Endothelial cell of umbilical vein (primary cell): Measurements from ENCODE around the gene RPL12. TPM values are rescaled to one million over a fixed set of nuclear protein-coding genes. Genes with fewer than 3 reads are reported as not detected.

Experiments used
- BruUV-seq: library from RNA; stranded (reverse); fragments of 400-500 nt; replicated peaks from 2 replicates; lab custom pipeline; 2021; lab: Mats Ljungman, UMichigan
- CTCF ChIA-PET: fragments of 300-600, 350-600 bp; sonication (Branson Sonifier 250); formaldehyde crosslinking; loops from one replicate; lab custom pipeline; 2021; ENCODE audit warnings: antibody characterized with exemption, inconsistent platforms; lab: Charles Lee
- POLR2A ChIA-PET: fragments of 300-600, 350-600 bp; sonication (Branson Sonifier 250); formaldehyde crosslinking; loops from one replicate; lab custom pipeline; 2021; ENCODE audit warnings: antibody characterized with exemption, inconsistent platforms; lab: Charles Lee
- DNase-seq: peaks from one replicate; pipeline ENCODE4 v3.0.0-alpha.2; 2011; ENCODE audit warnings: low read depth, low spot score
- FAIRE-seq: peaks from 2 replicates; lab custom pipeline; 2011; peaks lifted over from hg19 to GRCh38; lab: Jason Lieb, UNC
- H2AFZ ChIP-seq: 2 replicates; pipeline ENCODE4 v1.6.0; 2012; ENCODE audit warnings: low read depth, low read length, control low read depth, inconsistent platforms
- H3K27ac ChIP-seq: 2 replicates; pipeline ENCODE4 v1.5.1; 2011; ENCODE audit warnings: low read depth, mild to moderate bottlenecking, control low read depth, low read length, moderate library complexity; ENCODE audit not compliant: insufficient read depth
- H3K27me3 ChIP-seq, 2 experiments: 2 replicates each; pipeline versions ENCODE4 v1.6.0 to v1.6.1; 2011; ENCODE audit warnings: low read length in 2 of 2, mixed read lengths in 1 of 2; ENCODE audit not compliant: control insufficient read depth in 2 of 2, insufficient read depth in 2 of 2
- H3K36me3 ChIP-seq, 2 experiments: 2 replicates in 1 of 2; 3 replicates in 1 of 2; pipeline ENCODE4 v1.5.1; 2011; ENCODE audit warnings: low read length in 2 of 2, mild to moderate bottlenecking in 1 of 2, moderate library complexity in 1 of 2; ENCODE audit not compliant: control insufficient read depth in 2 of 2, insufficient read depth in 2 of 2; ENCODE audit errors: extremely low read depth in 1 of 2
- H3K4me1 ChIP-seq: 3 replicates; pipeline ENCODE4 v1.5.1; 2011; ENCODE audit warnings: mild to moderate bottlenecking, low read length; ENCODE audit not compliant: control insufficient read depth, insufficient read depth; ENCODE audit errors: extremely low read depth
- H3K4me2 ChIP-seq: 2 replicates; pipeline ENCODE4 v1.6.1; 2011; ENCODE audit warnings: low read length, control low read depth, mixed read lengths; ENCODE audit not compliant: insufficient read depth
- H3K4me3 ChIP-seq, 3 experiments: fragments of 200-600 bp in 1 of 3; sonication (generic), shearing (Covaris generic) in 1 of 3; replicated peaks in 1 of 3; 2 replicates each; pipeline ENCODE4 v1.5.1; 2011 to 2016; ENCODE audit warnings: control low read depth in 3 of 3, low read length in 3 of 3, mild to moderate bottlenecking in 2 of 3, inconsistent platforms in 1 of 3, low read depth in 1 of 3, moderate library complexity in 1 of 3; ENCODE audit not compliant: insufficient read depth in 1 of 3
- H3K79me2 ChIP-seq: 2 replicates; pipeline ENCODE4 v1.6.0; 2012; ENCODE audit warnings: low read length, inconsistent platforms; ENCODE audit not compliant: control insufficient read depth, insufficient read depth
- H3K9ac ChIP-seq: replicated peaks from 2 replicates; pipeline ENCODE3; 2011; ENCODE audit warnings: low read length, control low read depth; ENCODE audit not compliant: insufficient read depth; ENCODE audit errors: extremely low read depth
- H3K9me1 ChIP-seq: replicated peaks from 3 replicates; pipeline ENCODE4 v1.6.0; 2011; ENCODE audit warnings: mild to moderate bottlenecking, low read length; ENCODE audit not compliant: control insufficient read depth, insufficient read depth; ENCODE audit errors: extremely low read depth
- H3K9me3 ChIP-seq: replicated peaks from 2 replicates; pipeline ENCODE4 v1.5.1; 2012; ENCODE audit warnings: low read length, inconsistent platforms; ENCODE audit not compliant: control insufficient read depth, insufficient read depth
- H4K20me1 ChIP-seq: replicated peaks from 2 replicates; pipeline ENCODE3; 2011; ENCODE audit warnings: mild to moderate bottlenecking, low read length; ENCODE audit not compliant: control insufficient read depth, insufficient read depth; ENCODE audit errors: extremely low read depth
- EZH2 ChIP-seq: IDR thresholded peaks from 2 replicates; pipeline ENCODE4 v1.6.1; 2012; ENCODE audit warnings: borderline replicate concordance, low read depth, mild to moderate bottlenecking, moderate library complexity, low read length, inconsistent platforms; ENCODE audit not compliant: severe bottlenecking
- FOS ChIP-seq: IDR thresholded peaks from 2 replicates; pipeline ENCODE4 v1.6.1; 2011; ENCODE audit warnings: mild to moderate bottlenecking, low read length, moderate library complexity, borderline replicate concordance; ENCODE audit not compliant: insufficient read depth
- GATA2 ChIP-seq: IDR thresholded peaks from 2 replicates; pipeline ENCODE4 v1.7.0; 2011; ENCODE audit warnings: low read depth, mild to moderate bottlenecking, moderate library complexity, mixed read lengths, low read length; ENCODE audit not compliant: insufficient read length, insufficient read depth
- JUN ChIP-seq: IDR thresholded peaks from 2 replicates; pipeline ENCODE4 v1.6.1; 2011; ENCODE audit warnings: borderline replicate concordance, low read depth; ENCODE audit not compliant: insufficient read length, insufficient read depth
- MYC ChIP-seq: IDR thresholded peaks from one replicate; pipeline ENCODE4 v1.6.1; 2011; ENCODE audit warnings: mild to moderate bottlenecking, low read depth, low read length
- POLR2A ChIP-seq: IDR thresholded peaks from 2 replicates; pipeline ENCODE4 v1.6.1; 2012; ENCODE audit warnings: low read depth, mild to moderate bottlenecking, control low read depth, low read length
- POLR2AphosphoS5 ChIP-seq: IDR thresholded peaks from 2 replicates; pipeline ENCODE4 v1.6.1; 2012; ENCODE audit warnings: low read depth, mild to moderate bottlenecking, control low read depth, low read length, moderate library complexity; ENCODE audit not compliant: insufficient read depth
- dilution Hi-C: fragments of 300-500 bp; cut with MboI; formaldehyde crosslinking; loops from one replicate; pipeline ENCODE4 v1.15.0; 2019; ENCODE audit warnings: low sequenced_read_pairs; ENCODE audit not compliant: extremely low pct_ligation_motif_present
- intact Hi-C: fragments of 100-400 bp; cut with micrococcal nuclease; formaldehyde crosslinking; loops from one replicate; pipeline ENCODE4 v1.10.0; 2022
- polyA plus RNA-seq, 4 experiments: library from polyadenylated mRNA; depleted of rRNA in 3 of 4; stranded (reverse) in 3 of 4; unstranded in 1 of 4; fragments of >200 nt; gene quantifications; 2 replicates each; pipeline versions ENCODE4 v1.2.1 to v1.2.3, GENCODE V29; 2011 to 2012; ENCODE audit warnings: missing spikeins in 1 of 4
- total RNA-seq: library from RNA; stranded (reverse); gene quantifications from 2 replicates; pipeline ENCODE4 v1.2.3, GENCODE V29; 2021
- TF ChIP-seq, protein P1 (sequence below): IDR thresholded peaks from 2 replicates; pipeline ENCODE4 v1.6.1; 2011; ENCODE audit not compliant: insufficient read depth, insufficient read length
- TF ChIP-seq, protein P2 (sequence below), 2 donors: IDR thresholded peaks; 1 replicate in 1 of 2; 2 replicates in 1 of 2; pipeline ENCODE4 v1.5.1; 2011; ENCODE audit warnings: low read length in 2 of 2, mild to moderate bottlenecking in 2 of 2, moderate library complexity in 2 of 2, control low read depth in 1 of 2, inconsistent platforms in 1 of 2, low read depth in 1 of 2; ENCODE audit not compliant: insufficient read depth in 1 of 2; ENCODE audit errors: extremely low read depth in 1 of 2

The RPL12 gene
- total and polyA plus RNA-seq, 2 donors (not counting 3 experiments of a cell fraction or from before 2014, with no cell fraction given): 1,231 to 3,007 TPM

DNA sequence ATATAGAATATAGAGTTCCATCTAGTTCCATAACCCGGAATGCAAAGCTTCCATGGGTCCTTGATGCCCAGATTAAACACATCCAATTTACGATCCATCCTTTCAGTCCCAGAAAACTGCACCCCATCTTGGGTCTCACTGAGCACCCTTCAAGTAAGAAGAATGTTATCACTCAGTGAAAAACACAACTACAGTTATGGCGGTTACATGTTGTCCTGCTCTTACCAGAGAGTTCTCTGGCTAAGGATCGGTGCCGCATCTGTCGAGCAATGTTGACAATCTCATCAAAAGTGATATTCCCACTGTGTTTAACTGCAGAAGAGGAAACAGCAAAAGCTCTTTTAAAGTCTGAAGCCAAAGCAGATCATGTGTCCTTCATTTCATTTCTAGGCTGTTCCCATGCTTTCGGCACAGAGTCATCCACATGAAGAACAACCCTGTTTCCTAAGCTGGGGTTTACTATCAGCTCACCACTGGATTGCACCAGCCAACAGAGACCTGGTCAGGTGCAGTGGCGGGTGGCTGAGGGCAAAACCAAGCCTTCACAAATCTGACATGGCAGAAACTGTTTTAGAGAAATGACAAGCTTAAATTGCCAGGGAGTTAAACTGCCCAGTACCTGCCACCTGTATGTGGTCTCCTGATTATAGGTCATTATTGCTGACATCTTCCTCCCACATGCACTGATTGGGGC lies 2.9 kb downstream of the RPL12 start:
- Histone ChIP-seq H3K9ac (no peak overlapping the region), H3K4me2 (peak overlapping the region; percentile 83), H3K4me1 (peaks cover 19% of the 10 kb centered on the region), H3K4me3 (peak overlapping the region in 1 of 3 experiments; percentile 16), H3K79me2 (peaks cover 34% of the 10 kb centered on the region), H3K27ac (no peak overlapping the region), H3K27me3 (no peaks in the 10 kb centered on the region), H3K9me3 (peaks cover 3% of the 10 kb centered on the region), H3K9me1 (no peaks in the 10 kb centered on the region), H4K20me1 (no peaks in the 10 kb centered on the region), H3K36me3 (peaks cover 36 to 41% of the 10 kb centered on the region in 2 experiments), H2AFZ (no peak overlapping the region)
- no TSS peak for BruUV-seq
- intact Hi-C loops: no loop called here
- no peak for DNase-seq
- peak; percentile 51 for TF ChIP-seq POLR2A
- TF ChIP-seq, protein P1, sequence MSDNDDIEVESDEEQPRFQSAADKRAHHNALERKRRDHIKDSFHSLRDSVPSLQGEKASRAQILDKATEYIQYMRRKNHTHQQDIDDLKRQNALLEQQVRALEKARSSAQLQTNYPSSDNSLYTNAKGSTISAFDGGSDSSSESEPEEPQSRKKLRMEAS: no peak
- dilution Hi-C loops: no loop called here
- no peak for FAIRE-seq
- CTCF ChIA-PET: interaction anchor here (1.2 kb wide), 1 partner anchor 24 kb away, joined by 3 read pairs; the partner anchor contains the start of gene ZNF79
- POLR2A ChIA-PET: interaction anchor here (1.0 kb wide), 1 partner anchor 27 kb away, joined by 3 read pairs; no protein-coding TSS in a partner anchor

DNA sequence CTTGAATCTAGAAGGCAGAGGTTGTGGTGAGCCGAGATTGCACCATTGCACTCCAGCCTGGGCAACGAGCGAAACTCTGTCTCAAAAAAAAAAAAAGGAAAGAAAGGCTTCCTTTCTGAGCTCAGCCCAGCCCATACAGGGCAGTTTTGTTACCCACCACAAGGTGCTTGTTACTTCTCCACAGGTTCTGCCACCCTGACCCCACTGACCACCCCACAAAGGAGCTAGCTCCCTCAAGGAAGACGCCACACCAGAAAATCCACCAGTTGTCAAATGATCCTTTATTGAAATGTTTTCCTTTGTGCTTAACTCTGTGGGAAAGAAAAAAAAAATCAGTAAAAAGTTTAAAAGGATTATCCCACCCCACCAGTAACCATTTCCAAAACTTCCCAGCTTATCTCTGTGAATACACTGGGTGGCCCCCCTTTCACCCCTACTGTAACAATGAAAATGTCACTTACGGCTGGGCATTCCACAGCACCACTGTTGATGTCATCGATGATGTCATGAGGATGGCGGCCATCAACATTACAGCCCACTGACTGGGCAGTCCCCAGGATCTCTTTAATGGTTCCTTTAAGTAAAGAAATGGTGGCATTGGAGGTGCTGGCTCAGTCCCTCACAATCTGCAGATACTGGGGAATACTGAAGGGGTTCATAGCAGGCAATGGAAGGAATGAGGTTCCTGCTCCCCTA lies 3.6 kb downstream of the RPL12 start:
- DNase-seq: no peak
- H3K36me3 ChIP-seq: peaks cover 36 to 41% of the 10 kb centered on the region in 2 experiments

More for the DNA sequence above, 3.6 kb downstream of the RPL12 start:
- Histone ChIP-seq H3K4me3 (no peak overlapping the region), H2AFZ (no peak overlapping the region), H3K9ac (no peak overlapping the region), H4K20me1 (no peaks in the 10 kb centered on the region), H3K9me1 (no peaks in the 10 kb centered on the region), H3K27ac (no peak overlapping the region), H3K4me2 (no peak overlapping the region), H3K9me3 (peaks cover 3% of the 10 kb centered on the region), H3K79me2 (peaks cover 34% of the 10 kb centered on the region), H3K4me1 (peaks cover 19% of the 10 kb centered on the region), H3K27me3 (no peaks in the 10 kb centered on the region)
- no peak for TF ChIP-seq FOS
- TF ChIP-seq GATA2: no peak
- TF ChIP-seq MYC: no peak
- TF ChIP-seq JUN: no peak
- no peak for TF ChIP-seq POLR2AphosphoS5
- no peak for TF ChIP-seq POLR2A
- TF ChIP-seq, protein P1: no peak
- TF ChIP-seq, protein P2, sequence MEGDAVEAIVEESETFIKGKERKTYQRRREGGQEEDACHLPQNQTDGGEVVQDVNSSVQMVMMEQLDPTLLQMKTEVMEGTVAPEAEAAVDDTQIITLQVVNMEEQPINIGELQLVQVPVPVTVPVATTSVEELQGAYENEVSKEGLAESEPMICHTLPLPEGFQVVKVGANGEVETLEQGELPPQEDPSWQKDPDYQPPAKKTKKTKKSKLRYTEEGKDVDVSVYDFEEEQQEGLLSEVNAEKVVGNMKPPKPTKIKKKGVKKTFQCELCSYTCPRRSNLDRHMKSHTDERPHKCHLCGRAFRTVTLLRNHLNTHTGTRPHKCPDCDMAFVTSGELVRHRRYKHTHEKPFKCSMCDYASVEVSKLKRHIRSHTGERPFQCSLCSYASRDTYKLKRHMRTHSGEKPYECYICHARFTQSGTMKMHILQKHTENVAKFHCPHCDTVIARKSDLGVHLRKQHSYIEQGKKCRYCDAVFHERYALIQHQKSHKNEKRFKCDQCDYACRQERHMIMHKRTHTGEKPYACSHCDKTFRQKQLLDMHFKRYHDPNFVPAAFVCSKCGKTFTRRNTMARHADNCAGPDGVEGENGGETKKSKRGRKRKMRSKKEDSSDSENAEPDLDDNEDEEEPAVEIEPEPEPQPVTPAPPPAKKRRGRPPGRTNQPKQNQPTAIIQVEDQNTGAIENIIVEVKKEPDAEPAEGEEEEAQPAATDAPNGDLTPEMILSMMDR (IDR thresholded peaks at IDR 0.05; ENCODE audit: extremely low read depth in 1 of 2, insufficient read depth in 1 of 2, low read depth in 1 of 2, low read length in 2 of 2): no peak
- no peak for TF ChIP-seq EZH2
- POLR2A ChIA-PET: interaction anchor here (1.0 kb wide), 1 partner anchor 26 kb away, joined by 3 read pairs; no protein-coding TSS in a partner anchor
- intact Hi-C loops: no loop called here
- CTCF ChIA-PET: interaction anchor here (1.2 to 1.3 kb wide), 2 partner anchors 23 to 51 kb away, joined by 3 read pairs; partner anchors contain the start of genes SLC2A8 and ZNF79
- BruUV-seq: no TSS peak
- dilution Hi-C loops: no loop called here
- no peak for FAIRE-seq
